HG02642 (cell line): ENCODE measurements around the gene RNF17.

Experiments
- ATAC-seq: cut with Tn5 transposase; IDR thresholded peaks from one replicate; pipeline ENCODE4 v1.9.1; 2021; ENCODE audit warnings: mild to moderate bottlenecking; ENCODE audit not compliant: unreplicated experiment, poor library complexity

RNF17 gene

GRCh38 chr13:24854311-24854710 is 90.3 kb downstream of the RNF17 start:
- ATAC-seq, result no peak

GRCh38 chr13:24858953-24859352 is 95.0 kb downstream of the RNF17 start:
- no peak for ATAC-seq

GRCh38 chr13:24860770-24861169 is 96.8 kb downstream of the RNF17 start:
- ATAC-seq, result no peak

GRCh38 chr13:24861617-24862362 is 97.8 kb downstream of the RNF17 start:
- no peak for ATAC-seq

GRCh38 chr13:24863748-24864540 is 100.0 kb downstream of the RNF17 start:
- ATAC-seq, result no peak

GRCh38 chr13:24864579-24864978 is 100.6 kb downstream of the RNF17 start:
- no peak for ATAC-seq

GRCh38 chr13:24865163-24865953 is 101.4 kb downstream of the RNF17 start:
- no peak for ATAC-seq

GRCh38 chr13:24866488-24866887 is 102.5 kb downstream of the RNF17 start:
- no peak for ATAC-seq

- ATAC-seq, result no peak
These were observed 104.9 kb downstream of the RNF17 start for GRCh38 chr13:24868874-24869273.

GRCh38 chr13:24870380-24870760 is 106.4 kb downstream of the RNF17 start:
- no peak for ATAC-seq

GRCh38 chr13:24875566-24875965 is 111.6 kb downstream of the RNF17 start:
- no peak for ATAC-seq

- ATAC-seq, result no peak
These were observed 113.6 kb downstream of the RNF17 start for GRCh38 chr13:24877531-24877930.

- no peak for ATAC-seq
These were observed 114.4 kb downstream of the RNF17 start for GRCh38 chr13:24878340-24878739.

GRCh38 chr13:24882665-24883064 is 118.7 kb downstream of the RNF17 start:
- no peak for ATAC-seq

GRCh38 chr13:24887759-24888158 is 123.8 kb downstream of the RNF17 start:
- ATAC-seq, result peak; percentile 72

- ATAC-seq, result no peak
These were observed 124.4 kb downstream of the RNF17 start for GRCh38 chr13:24888291-24888931.

GRCh38 chr13:24890256-24890655 is 126.3 kb downstream of the RNF17 start:
- no peak for ATAC-seq

GRCh38 chr13:24891476-24892108 is 127.6 kb downstream of the RNF17 start:
- no peak for ATAC-seq

GRCh38 chr13:24892829-24893228 is 128.9 kb downstream of the RNF17 start:
- no peak for ATAC-seq

- no peak for ATAC-seq
These were observed 129.9 kb downstream of the RNF17 start for GRCh38 chr13:24893863-24894262.
